Endothelial cell of umbilical vein (primary cell): Measurements from ENCODE around the gene ABHD8. TPM values are rescaled to one million over a fixed set of nuclear protein-coding genes. Genes with fewer than 3 reads are reported as not detected.

ENCODE experiments used
- BruUV-seq: library from RNA; stranded (reverse); fragments of 400-500 nt; replicated peaks from 2 replicates; lab custom pipeline; 2021; lab: Mats Ljungman, UMichigan
- CTCF ChIA-PET: fragments of 300-600, 350-600 bp; sonication (Branson Sonifier 250); formaldehyde crosslinking; loops from one replicate; lab custom pipeline; 2021; ENCODE audit warnings: antibody characterized with exemption, inconsistent platforms; lab: Charles Lee
- POLR2A ChIA-PET: fragments of 300-600, 350-600 bp; sonication (Branson Sonifier 250); formaldehyde crosslinking; loops from one replicate; lab custom pipeline; 2021; ENCODE audit warnings: antibody characterized with exemption, inconsistent platforms; lab: Charles Lee
- DNase-seq: peaks from one replicate; pipeline ENCODE4 v3.0.0-alpha.2; 2011; ENCODE audit warnings: low read depth, low spot score
- FAIRE-seq: peaks from 2 replicates; lab custom pipeline; 2011; peaks lifted over from hg19 to GRCh38; lab: Jason Lieb, UNC
- H2AFZ ChIP-seq: 2 replicates; pipeline ENCODE4 v1.6.0; 2012; ENCODE audit warnings: low read depth, low read length, control low read depth, inconsistent platforms
- H3K27ac ChIP-seq: 2 replicates; pipeline ENCODE4 v1.5.1; 2011; ENCODE audit warnings: low read depth, mild to moderate bottlenecking, control low read depth, low read length, moderate library complexity; ENCODE audit not compliant: insufficient read depth
- H3K27me3 ChIP-seq, 2 experiments: 2 replicates each; pipeline versions ENCODE4 v1.6.0 to v1.6.1; 2011; ENCODE audit warnings: low read length in 2 of 2, mixed read lengths in 1 of 2; ENCODE audit not compliant: control insufficient read depth in 2 of 2, insufficient read depth in 2 of 2
- H3K36me3 ChIP-seq, 2 experiments: 2 replicates in 1 of 2; 3 replicates in 1 of 2; pipeline ENCODE4 v1.5.1; 2011; ENCODE audit warnings: low read length in 2 of 2, mild to moderate bottlenecking in 1 of 2, moderate library complexity in 1 of 2; ENCODE audit not compliant: control insufficient read depth in 2 of 2, insufficient read depth in 2 of 2; ENCODE audit errors: extremely low read depth in 1 of 2
- H3K4me1 ChIP-seq: 3 replicates; pipeline ENCODE4 v1.5.1; 2011; ENCODE audit warnings: mild to moderate bottlenecking, low read length; ENCODE audit not compliant: control insufficient read depth, insufficient read depth; ENCODE audit errors: extremely low read depth
- H3K4me2 ChIP-seq: 2 replicates; pipeline ENCODE4 v1.6.1; 2011; ENCODE audit warnings: low read length, control low read depth, mixed read lengths; ENCODE audit not compliant: insufficient read depth
- H3K4me3 ChIP-seq, 3 experiments: fragments of 200-600 bp in 1 of 3; sonication (generic), shearing (Covaris generic) in 1 of 3; replicated peaks in 1 of 3; 2 replicates each; pipeline ENCODE4 v1.5.1; 2011 to 2016; ENCODE audit warnings: control low read depth in 3 of 3, low read length in 3 of 3, mild to moderate bottlenecking in 2 of 3, inconsistent platforms in 1 of 3, low read depth in 1 of 3, moderate library complexity in 1 of 3; ENCODE audit not compliant: insufficient read depth in 1 of 3
- H3K79me2 ChIP-seq: 2 replicates; pipeline ENCODE4 v1.6.0; 2012; ENCODE audit warnings: low read length, inconsistent platforms; ENCODE audit not compliant: control insufficient read depth, insufficient read depth
- H3K9ac ChIP-seq: replicated peaks from 2 replicates; pipeline ENCODE3; 2011; ENCODE audit warnings: low read length, control low read depth; ENCODE audit not compliant: insufficient read depth; ENCODE audit errors: extremely low read depth
- H3K9me1 ChIP-seq: replicated peaks from 3 replicates; pipeline ENCODE4 v1.6.0; 2011; ENCODE audit warnings: mild to moderate bottlenecking, low read length; ENCODE audit not compliant: control insufficient read depth, insufficient read depth; ENCODE audit errors: extremely low read depth
- H3K9me3 ChIP-seq: replicated peaks from 2 replicates; pipeline ENCODE4 v1.5.1; 2012; ENCODE audit warnings: low read length, inconsistent platforms; ENCODE audit not compliant: control insufficient read depth, insufficient read depth
- H4K20me1 ChIP-seq: replicated peaks from 2 replicates; pipeline ENCODE3; 2011; ENCODE audit warnings: mild to moderate bottlenecking, low read length; ENCODE audit not compliant: control insufficient read depth, insufficient read depth; ENCODE audit errors: extremely low read depth
- CTCF ChIP-seq, 2 donors: IDR thresholded peaks; 1 replicate in 1 of 2; 2 replicates in 1 of 2; pipeline ENCODE4 v1.5.1; 2011; ENCODE audit warnings: low read length in 2 of 2, mild to moderate bottlenecking in 2 of 2, moderate library complexity in 2 of 2, control low read depth in 1 of 2, inconsistent platforms in 1 of 2, low read depth in 1 of 2; ENCODE audit not compliant: insufficient read depth in 1 of 2; ENCODE audit errors: extremely low read depth in 1 of 2
- EZH2 ChIP-seq: IDR thresholded peaks from 2 replicates; pipeline ENCODE4 v1.6.1; 2012; ENCODE audit warnings: borderline replicate concordance, low read depth, mild to moderate bottlenecking, moderate library complexity, low read length, inconsistent platforms; ENCODE audit not compliant: severe bottlenecking
- FOS ChIP-seq: IDR thresholded peaks from 2 replicates; pipeline ENCODE4 v1.6.1; 2011; ENCODE audit warnings: mild to moderate bottlenecking, low read length, moderate library complexity, borderline replicate concordance; ENCODE audit not compliant: insufficient read depth
- GATA2 ChIP-seq: IDR thresholded peaks from 2 replicates; pipeline ENCODE4 v1.7.0; 2011; ENCODE audit warnings: low read depth, mild to moderate bottlenecking, moderate library complexity, mixed read lengths, low read length; ENCODE audit not compliant: insufficient read length, insufficient read depth
- JUN ChIP-seq: IDR thresholded peaks from 2 replicates; pipeline ENCODE4 v1.6.1; 2011; ENCODE audit warnings: borderline replicate concordance, low read depth; ENCODE audit not compliant: insufficient read length, insufficient read depth
- MAX ChIP-seq: IDR thresholded peaks from 2 replicates; pipeline ENCODE4 v1.6.1; 2011; ENCODE audit not compliant: insufficient read depth, insufficient read length
- MYC ChIP-seq: IDR thresholded peaks from one replicate; pipeline ENCODE4 v1.6.1; 2011; ENCODE audit warnings: mild to moderate bottlenecking, low read depth, low read length
- POLR2A ChIP-seq: IDR thresholded peaks from 2 replicates; pipeline ENCODE4 v1.6.1; 2012; ENCODE audit warnings: low read depth, mild to moderate bottlenecking, control low read depth, low read length
- POLR2AphosphoS5 ChIP-seq: IDR thresholded peaks from 2 replicates; pipeline ENCODE4 v1.6.1; 2012; ENCODE audit warnings: low read depth, mild to moderate bottlenecking, control low read depth, low read length, moderate library complexity; ENCODE audit not compliant: insufficient read depth
- dilution Hi-C: fragments of 300-500 bp; cut with MboI; formaldehyde crosslinking; loops from one replicate; pipeline ENCODE4 v1.15.0; 2019; ENCODE audit warnings: low sequenced_read_pairs; ENCODE audit not compliant: extremely low pct_ligation_motif_present
- intact Hi-C: fragments of 100-400 bp; cut with micrococcal nuclease; formaldehyde crosslinking; loops from one replicate; pipeline ENCODE4 v1.10.0; 2022
- polyA plus RNA-seq, 4 experiments: library from polyadenylated mRNA; depleted of rRNA in 3 of 4; stranded (reverse) in 3 of 4; unstranded in 1 of 4; fragments of >200 nt; gene quantifications; 2 replicates each; pipeline versions ENCODE4 v1.2.1 to v1.2.3, GENCODE V29; 2011 to 2012; ENCODE audit warnings: missing spikeins in 1 of 4
- total RNA-seq: library from RNA; stranded (reverse); gene quantifications from 2 replicates; pipeline ENCODE4 v1.2.3, GENCODE V29; 2021

The ABHD8 gene
- total and polyA plus RNA-seq, 2 donors (not counting 3 experiments of a cell fraction or from before 2014, with no cell fraction given) = 5.9 to 8.7 TPM

GRCh38 chr19:17338433-17339078, 35.3 kb upstream of the ABHD8 start:
- H3K9ac ChIP-seq = no peak overlapping the region
- no peaks in the 10 kb centered on the region for H4K20me1 ChIP-seq
- H3K4me1 ChIP-seq = peaks cover 14% of the 10 kb centered on the region
- dilution Hi-C loops = no loop called here
- FAIRE-seq (no peak), DNase-seq (no peak)
- no peaks in the 10 kb centered on the region for H3K27me3 ChIP-seq
- ChIA-PET POLR2A (no interaction called here), CTCF (interaction anchor here (0.7 kb wide), 1 partner anchor 48 kb away, joined by 3 read pairs; no protein-coding TSS in a partner anchor)
- peak overlapping the region; percentile 56 for H3K4me2 ChIP-seq
- no peak overlapping the region for H2AFZ ChIP-seq
- no TSS peak for BruUV-seq
- H3K9me3 ChIP-seq = no peaks in the 10 kb centered on the region
- intact Hi-C loops = no loop called here
- no peak for TF ChIP-seq CTCF (IDR thresholded peaks at IDR 0.05; ENCODE audit: extremely low read depth in 1 of 2, insufficient read depth in 1 of 2, low read depth in 1 of 2, low read length in 2 of 2)
- no peak for TF ChIP-seq JUN
- TF ChIP-seq GATA2 = no peak
- TF ChIP-seq EZH2 = no peak
- TF ChIP-seq POLR2AphosphoS5 = no peak
- TF ChIP-seq MAX = no peak
- no peak for TF ChIP-seq POLR2A
- TF ChIP-seq FOS = no peak
- no peak for TF ChIP-seq MYC
- no peak overlapping the region for H3K27ac ChIP-seq
- no peaks in the 10 kb centered on the region for H3K36me3 ChIP-seq
- no peak overlapping the region for H3K4me3 ChIP-seq
- peaks cover 4% of the 10 kb centered on the region for H3K79me2 ChIP-seq
- no peaks in the 10 kb centered on the region for H3K9me1 ChIP-seq
